GM21360 (cell line): ENCODE data around the gene FRG1.
"Not testable (repeated sequence)": the region's sequence is repeated elsewhere in the genome, so short reads cannot be mapped to it uniquely, and the experiment has no call there.

Experiments
- ATAC-seq: cut with Tn5 transposase; IDR thresholded peaks from one replicate; pipeline ENCODE4 v1.9.1; 2021; ENCODE audit warnings: mild to moderate bottlenecking, moderate library complexity; ENCODE audit not compliant: unreplicated experiment

The FRG1 gene

DNA sequence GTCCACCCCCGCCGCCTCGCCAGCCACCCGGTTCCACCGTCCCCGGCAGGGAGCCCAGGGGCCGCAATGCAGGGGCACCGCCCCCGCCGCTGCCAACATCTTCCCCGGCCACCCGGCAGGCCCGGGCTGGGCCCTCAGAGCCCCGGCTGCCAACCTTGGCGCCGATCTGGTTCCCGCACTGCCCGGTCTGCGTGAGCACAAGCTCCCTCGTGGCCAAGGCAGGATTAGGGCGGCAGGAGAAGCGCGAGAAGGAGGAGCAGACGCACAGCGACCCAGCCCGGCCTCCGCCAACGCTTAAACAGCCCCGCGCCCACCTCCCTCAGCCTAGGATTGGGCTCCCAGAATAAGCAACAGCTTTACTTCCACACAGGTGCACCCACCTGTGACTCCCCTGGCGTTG lies 44.0 kb downstream of the FRG1 start:
- not testable (repeated sequence) for ATAC-seq

DNA sequence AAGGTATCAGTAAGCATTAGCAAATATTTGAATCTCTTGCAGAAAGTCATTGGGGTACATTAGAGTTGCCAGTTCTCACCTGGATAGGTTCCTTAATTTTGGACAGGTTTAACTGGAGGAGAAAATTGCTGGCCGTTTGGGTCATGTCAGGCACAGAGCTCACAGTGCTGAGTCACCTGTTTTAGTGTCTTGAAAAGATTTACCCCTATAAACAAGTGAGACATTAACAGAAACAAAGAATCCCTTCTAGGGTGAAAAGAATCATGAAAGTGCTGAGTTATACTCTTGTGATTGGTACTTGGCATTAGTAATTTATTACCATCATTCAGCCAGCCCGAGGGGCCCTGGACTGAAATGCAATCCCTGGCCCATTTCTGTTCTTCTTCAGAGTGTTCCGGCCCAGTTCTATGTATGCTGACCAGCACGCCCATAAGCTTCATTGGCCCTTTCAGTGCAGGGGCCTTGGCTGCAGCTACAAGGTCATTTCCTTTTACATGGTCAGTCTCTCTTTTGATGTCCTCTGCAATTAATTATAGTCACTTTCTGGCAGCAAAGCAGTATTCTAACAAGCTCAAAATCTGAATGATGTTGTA lies 45.1 kb downstream of the FRG1 start:
- not testable (repeated sequence) for ATAC-seq

DNA sequence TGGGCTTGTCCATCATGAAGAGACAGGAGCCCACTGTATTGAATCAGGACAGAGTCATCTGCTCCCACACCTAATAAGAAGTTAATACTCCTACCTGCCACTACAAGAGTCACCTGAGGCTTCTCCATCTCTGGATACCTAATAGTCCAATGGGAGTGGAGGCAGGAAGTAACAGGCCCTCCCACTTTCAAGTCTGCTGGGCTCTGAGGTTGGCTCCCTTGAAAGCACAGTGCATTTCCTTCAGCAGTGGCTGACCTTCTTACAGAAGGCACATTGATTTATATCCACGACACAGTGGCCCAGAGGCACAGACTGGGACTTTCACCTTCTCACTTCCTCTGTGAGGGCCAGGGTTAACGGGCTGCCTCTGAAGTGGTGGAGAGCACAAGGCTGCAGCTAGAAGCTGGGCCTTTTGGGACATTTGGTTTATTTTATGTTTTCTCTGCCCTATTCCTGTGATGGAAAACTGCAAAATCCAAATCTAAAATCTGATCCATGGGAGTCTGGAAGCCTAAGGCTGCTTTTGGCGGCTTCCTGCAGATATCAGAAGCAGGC lies 48.3 kb downstream of the FRG1 start:
- ATAC-seq = no peak

DNA sequence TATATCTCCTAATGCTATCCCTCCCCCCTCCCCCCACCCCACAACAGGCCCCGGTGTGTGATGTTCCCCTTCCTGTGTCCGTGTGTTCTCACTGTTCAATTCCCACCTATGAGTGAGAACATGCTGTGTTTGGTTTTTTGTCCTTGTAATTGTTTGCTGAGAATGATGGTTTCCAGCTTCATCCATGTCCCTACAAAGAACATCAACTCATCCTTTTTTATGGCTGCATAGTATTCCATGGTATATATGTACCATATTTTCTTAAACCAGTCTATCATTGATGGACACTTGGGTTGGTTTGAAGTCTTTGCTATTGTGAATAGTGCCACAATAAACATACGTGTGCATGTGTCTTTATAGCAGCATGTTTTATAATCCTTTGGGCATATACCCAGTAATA lies 49.3 kb downstream of the FRG1 start:
- not testable (repeated sequence) for ATAC-seq
